GM19099 (cell line): ENCODE measurements around the gene BAIAP2L1.

Experiments
- POLR2A ChIP-seq: IDR thresholded peaks from 3 replicates; pipeline ENCODE4 v1.6.1; 2011; ENCODE audit warnings: low read depth; ENCODE audit not compliant: insufficient read length; ENCODE audit errors: extremely low read depth

BAIAP2L1 gene

DNA sequence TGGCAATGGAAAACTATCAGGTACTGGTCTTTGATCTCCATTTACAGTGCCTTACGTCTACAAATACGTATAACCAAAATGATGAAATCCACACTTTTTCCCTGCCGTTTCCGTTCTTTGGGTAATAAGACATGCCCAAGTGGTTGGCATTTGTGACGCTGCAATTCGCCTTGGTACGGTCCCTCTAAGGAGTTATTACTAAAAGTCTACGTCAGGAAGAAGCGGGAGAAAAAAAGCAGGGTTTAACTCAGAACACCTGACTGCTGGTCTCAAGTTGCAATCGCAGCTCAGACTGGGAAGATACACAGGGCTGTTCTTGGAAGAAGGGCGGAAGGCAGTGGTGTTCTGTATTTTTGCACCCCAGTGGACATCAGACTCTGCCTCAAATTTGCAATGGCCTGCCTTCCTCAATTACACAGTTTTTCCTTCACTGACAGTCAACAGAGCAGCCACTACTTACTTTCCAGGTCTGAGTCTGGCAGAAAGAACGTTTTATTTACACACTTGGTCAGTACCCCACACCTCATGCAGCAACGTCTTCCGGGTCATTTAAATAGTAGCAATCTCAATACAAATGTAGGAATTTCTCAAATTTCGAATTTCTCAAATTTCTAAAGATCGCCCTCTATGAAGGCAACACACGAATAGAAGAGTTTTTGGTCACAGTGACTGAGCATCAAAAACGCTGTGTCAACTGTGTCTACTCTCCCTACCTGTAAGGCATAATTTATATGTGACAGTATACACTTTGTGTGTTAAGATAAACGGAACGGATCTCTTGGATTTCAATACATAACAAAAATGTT is 2.1 kb downstream of the BAIAP2L1 start:
- no peak for TF ChIP-seq POLR2A

DNA sequence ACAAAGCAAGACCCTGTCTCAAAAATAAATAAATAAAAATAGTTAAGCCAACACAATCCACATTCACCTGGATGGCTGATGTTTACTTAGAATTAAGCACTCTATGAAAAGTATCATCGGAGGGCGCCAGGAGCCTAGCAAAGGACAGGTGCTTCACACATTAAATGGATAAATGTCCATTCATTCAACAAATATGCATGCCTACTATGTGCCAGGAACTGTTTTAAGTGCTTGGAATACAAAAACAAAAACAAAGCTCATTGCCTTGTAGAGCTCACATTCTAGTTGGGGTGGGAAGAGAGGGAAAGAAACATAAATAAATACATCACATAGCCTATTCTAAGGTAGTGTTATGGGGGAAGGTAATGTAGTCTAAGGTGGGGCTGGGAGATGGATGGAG is 4.1 kb downstream of the BAIAP2L1 start:
- TF ChIP-seq POLR2A, result no peak

DNA sequence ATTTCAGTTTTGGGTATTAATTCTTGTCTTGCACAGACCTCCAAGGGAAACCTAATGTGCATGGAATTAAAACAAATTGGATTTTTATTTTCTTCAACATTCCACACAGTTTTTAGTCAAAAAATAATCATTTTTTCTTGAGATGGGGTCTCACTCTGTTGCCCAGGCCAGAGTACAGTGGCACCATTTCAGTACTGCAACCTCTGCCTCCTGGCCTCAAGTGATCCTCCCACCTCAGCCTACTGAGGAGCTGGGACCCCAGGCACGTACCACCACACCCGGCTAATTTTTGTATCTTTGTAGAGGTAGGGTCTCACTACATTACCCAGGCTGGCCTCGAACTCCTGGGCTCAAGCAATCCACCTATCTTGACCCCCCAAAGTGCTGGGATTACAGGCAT is 4.9 kb downstream of the BAIAP2L1 start:
- TF ChIP-seq POLR2A, result no peak

DNA sequence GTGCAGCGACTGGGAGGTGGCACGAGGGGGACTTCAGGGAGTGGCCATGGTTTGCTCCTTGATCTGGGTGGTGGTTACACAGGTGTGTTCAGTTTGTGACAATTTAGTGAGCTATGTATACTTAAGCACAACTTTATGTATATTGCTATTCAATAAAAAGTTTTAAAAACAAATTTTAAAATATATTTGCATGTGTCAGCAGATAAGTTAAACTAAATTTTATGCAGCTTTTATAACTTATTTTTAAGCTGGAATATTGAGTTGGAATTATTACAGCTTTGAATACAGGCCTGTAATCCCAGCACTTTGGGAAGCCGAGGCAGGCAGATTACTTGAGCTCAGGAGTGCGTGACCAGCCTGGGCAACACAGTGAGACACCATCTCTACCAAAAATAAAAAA is 5.4 kb downstream of the BAIAP2L1 start:
- no peak for TF ChIP-seq POLR2A

DNA sequence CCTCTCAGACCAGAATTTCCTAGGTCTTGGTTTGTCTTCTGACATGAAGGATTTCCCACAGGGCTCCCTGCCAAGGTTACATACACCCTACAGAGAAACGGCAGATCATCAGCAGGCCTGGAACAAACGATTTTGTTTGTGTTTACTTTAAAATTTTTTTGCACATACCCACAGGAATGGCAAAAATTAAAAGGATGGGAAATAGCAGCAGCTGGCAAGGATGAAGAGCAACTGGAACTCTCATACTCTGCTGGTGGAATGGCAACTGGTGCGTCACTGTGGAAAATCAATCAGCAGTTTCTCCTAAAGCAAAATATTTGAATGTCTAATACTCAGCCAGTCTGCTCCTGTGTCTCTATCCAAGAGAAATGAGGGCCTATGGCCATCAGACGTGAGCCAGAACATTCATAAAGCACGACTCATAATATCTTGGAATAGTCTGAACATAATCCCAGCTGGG is 6.5 kb downstream of the BAIAP2L1 start:
- TF ChIP-seq POLR2A, result no peak

DNA sequence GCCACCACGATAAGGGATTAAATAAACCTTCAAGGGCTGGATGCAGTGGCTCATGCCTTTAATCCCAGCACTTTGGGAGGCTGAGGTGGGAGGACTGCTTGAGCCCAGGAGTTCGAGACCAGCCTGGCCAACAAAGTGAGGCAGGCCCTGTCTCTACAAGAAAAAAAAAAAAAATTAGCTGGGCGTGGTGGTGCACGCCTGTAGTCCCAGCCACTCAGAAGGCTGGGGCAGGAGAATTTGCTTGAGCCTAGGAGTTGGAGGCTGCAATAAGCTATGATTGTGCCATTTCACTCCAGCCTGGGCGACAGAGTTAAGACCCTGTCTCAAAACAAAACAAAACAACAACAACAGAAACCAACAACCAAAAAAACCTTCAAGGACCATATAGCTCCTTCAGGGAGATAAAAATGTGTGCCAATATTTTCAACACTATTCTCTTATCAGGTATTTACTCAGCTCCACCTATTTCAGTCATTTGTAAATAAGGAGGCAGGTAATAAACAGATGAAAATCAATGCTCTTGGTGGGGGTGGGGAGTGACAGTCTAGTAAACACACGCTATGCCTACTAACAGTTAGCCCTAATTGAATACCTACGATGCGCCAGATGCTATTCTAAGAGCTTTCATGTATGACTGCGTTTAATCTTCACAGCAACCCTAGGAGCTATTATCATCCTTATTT is 13.2 kb downstream of the BAIAP2L1 start:
- TF ChIP-seq POLR2A, result no peak

DNA sequence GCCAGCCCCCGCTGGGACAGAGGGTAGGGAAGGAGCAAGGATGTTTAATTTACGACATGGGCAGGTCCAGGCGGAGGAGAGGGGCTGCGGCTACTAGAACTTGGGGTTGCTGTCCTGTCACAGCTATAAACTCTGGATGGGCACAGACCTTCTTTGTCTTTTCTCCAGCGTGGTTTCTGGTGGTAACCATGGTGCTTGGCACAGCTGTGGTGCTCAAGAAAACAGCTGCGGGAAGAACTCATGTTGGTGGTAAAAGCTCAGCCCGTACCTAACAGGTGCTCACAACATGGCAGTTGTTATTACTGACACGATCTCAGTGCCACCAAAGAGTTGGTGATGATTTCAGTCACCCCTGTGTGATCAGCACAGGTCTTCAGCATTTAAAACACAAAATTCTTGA is 13.8 kb downstream of the BAIAP2L1 start:
- no peak for TF ChIP-seq POLR2A

DNA sequence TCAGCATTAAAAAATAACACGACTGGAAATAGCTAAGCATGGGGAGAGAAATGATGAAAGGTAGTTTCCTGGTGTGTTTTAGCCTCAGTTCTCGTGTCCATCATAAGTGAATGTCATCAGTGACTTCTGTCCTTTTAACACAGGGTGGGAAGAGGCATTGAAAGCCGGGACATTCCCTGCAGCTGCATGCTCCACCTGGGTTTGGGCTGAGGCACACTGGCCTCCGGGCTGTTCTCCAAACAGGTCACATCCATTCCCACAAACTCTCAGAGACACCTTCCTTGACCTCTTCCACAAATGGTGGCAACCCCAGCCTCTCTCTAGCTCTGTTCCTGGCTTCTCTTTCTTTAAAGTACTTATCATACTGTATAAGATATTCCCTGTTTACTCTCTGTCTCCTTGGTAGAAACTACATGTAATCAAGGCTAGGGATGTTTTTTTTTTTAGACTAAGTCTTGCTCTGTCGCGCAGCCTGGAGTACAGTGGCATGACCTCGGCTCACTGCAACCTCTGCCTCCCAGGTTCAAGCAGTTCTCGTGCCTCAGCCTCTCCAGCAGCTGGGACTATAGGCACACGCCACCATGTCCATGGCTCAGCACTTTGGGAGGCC is 22.6 kb downstream of the BAIAP2L1 start:
- TF ChIP-seq POLR2A, result no peak

DNA sequence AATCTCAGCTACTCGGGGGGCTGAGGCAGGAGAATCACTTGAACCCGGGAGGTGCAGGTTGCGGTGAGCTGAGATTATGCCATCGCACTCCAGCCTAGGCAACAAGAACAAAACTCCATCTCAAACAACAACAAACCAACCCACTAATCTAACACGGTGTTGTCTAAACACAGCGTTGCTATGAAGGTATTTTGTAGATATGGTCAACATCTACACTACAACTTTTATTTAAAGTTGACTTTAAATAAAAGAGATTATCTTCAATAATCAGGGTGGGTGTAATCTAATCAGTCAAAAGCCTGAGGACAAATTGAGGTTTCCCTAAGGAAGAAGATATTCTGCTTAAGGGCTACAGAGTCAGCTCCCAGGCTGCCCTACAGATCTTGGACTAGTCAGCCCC is 24.2 kb downstream of the BAIAP2L1 start:
- no peak for TF ChIP-seq POLR2A

DNA sequence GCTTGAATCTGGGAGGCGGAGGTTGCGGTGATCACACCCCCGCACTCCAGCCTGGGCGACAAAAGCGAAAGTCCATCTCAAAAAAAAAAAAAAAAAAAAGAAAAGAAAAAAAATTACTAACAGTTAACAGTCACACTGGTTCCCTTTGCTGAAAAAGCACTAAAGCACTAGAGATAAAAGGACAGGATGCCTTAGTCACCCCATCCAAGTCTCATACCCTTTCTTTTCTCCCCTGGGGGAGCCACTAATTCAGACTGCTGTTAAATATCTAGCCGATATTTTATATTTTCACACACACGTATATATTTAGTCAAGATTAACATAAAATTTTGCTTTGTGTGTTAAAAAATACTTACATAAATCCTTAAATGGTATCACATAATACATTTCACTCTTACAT is 25.2 kb downstream of the BAIAP2L1 start:
- no peak for TF ChIP-seq POLR2A

DNA sequence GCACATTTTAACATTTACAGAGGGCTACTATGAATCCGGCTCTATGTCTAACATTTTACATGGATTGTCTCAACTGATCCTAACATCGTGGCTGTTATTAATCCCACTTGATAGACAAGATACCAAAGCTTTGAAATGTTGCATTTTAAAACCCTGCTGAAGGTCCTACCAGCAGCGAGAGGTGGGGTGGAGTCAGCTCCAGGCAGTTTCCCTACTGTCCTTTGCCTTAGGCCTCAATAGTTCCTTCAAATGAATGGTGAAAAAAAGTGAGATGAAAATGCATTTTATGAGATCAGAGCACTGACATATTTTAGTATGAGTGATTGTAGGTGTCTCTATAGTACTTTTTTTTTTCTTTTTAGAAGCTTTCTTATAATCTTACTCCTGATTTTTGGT is 26.6 kb downstream of the BAIAP2L1 start:
- no peak for TF ChIP-seq POLR2A

DNA sequence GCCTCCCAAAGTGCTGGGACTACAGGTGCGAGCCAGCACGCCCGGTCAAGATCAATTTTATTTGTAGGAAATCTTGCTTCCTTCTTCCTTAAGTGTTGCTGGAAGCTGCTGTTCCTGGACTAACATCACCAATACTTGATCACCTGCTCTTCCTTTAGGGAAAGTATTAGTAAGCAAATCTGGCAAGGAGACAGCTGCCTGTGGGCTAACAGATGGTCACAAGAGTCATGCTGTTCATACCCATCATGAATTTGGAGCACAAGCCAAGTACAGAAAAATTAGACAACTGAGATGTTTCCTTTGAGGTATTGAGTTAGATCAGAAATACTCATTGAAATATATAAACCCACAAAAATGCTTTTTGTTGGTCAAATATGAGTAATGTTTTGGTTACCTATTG is 27.9 kb downstream of the BAIAP2L1 start:
- no peak for TF ChIP-seq POLR2A

DNA sequence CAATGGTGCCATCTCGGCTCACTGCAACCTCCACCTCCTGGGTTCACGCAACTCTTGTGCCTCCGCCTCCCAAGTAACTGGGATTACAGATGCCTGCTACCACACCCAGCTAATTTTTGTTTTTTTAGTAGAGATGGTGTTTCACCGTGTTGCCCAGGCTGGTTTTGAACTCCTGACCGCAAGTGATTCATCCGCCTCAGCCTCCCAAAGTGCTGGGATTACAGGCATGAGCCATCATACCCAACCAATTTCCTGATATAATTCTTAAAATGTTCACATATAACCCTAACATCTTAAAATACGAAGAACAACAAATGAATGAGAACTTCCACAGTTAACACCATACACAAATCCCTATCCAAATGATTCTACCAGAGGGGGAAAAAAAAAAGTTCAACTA is 31.2 kb downstream of the BAIAP2L1 start:
- TF ChIP-seq POLR2A, result no peak

DNA sequence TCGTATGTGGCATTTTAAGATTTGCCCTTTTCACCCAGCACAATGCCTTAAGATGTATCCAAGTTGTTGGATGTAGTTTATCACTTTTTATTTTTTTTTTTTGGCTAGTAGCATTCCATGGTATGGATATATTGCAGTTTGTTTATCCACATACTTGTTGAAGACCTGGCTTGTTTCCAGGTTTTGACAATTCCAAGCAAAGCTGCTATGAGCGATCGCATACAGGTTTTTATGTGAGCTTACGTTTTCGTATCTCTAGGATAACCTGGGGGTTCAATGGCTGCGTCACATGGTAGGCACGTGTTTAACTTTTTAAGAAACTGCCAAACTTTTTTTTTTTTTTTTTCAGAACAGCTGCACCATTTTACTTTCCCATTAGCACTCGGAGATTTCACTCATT is 32.2 kb downstream of the BAIAP2L1 start:
- no peak for TF ChIP-seq POLR2A

DNA sequence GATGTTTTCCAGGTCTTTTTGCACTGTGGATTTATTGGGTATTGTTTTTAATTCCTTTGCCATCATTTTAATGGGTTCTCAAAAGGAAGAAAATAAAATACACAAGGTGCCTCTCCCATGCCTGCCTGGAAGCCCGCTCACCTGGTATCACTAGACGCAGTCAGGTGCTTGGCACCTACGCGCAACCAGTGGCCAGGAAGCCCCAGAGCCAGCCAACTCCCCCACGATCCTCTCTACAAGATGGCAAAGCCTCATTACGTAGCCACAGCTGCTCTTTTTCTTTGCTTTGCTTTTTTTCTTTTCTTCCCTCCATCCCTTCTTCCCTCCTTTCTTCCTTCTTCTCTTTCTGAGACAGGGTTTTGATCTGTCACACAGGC is 34.3 kb downstream of the BAIAP2L1 start:
- TF ChIP-seq POLR2A, result no peak
